Cardiac fibroblast (primary cell): ENCODE data around the gene SHISA9.

Experiments
- DNase-seq, 2 donors: peaks; one replicate each; pipeline versions ENCODE4 v3.0.0 to v3.0.0-alpha.2; 2010; ENCODE audit warnings: low read depth in 2 of 2
- H3K4me3 ChIP-seq, 2 donors: replicated peaks in 1 of 2; 1 replicate in 1 of 2; 2 replicates in 1 of 2; pipeline ENCODE4 v1.5.1; 2011; ENCODE audit warnings: low read depth in 2 of 2, low read length in 2 of 2, mild to moderate bottlenecking in 2 of 2, moderate library complexity in 1 of 2
- CTCF ChIP-seq: IDR thresholded peaks from one replicate; pipeline ENCODE4 v1.5.1; 2011; ENCODE audit warnings: low read depth, mild to moderate bottlenecking, low read length, inconsistent platforms

SHISA9 gene

GRCh38 chr16:13123991-13124390, 222.6 kb downstream of the SHISA9 start:
- DNase-seq = no peak
- H3K4me3 ChIP-seq = no peak overlapping the region
- TF ChIP-seq CTCF = no peak

DNA sequence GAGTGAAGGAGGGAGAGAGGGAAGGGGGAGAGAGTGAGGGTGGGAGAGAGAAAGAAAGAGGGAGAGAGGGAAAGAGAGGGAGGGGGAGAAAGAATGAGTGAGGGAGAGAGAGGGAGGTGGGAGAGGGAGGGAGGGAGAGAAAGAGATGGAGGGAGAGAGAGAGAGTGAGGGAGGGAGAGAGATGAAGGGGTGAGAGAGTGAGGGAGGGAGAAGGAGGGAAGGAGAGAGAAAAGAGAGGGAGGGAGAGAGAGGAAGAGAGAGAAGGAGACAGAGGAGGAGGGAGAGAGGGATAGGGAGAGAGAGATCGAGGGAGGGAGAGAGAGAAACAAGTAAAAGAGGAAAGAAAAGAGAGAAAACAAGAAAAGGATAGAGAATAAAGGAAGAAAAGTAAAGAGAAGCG, 225.7 kb downstream of the SHISA9 start:
- DNase-seq = no peak
- no peak overlapping the region for H3K4me3 ChIP-seq
- TF ChIP-seq CTCF = no peak

DNA sequence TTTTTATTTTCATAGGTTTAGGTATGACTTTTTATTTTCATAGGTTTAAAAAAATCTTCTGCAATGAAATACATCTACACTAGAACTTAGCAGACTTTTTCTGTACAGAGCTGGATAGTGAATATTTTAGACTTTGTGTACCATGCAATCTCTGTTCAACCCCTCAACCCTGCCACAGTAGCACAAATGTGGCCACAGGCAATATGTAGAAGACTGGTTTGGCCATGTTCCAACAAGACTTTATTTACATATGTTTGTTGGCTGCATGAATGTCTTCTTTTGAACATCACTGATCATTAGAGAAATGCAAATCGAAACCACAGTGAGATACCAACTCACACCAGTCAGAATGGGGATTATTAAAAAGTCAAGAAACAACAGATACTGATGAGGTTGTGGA, 229.2 kb downstream of the SHISA9 start:
- H3K4me3 ChIP-seq = no peak overlapping the region
- no peak for TF ChIP-seq CTCF
- no peak for DNase-seq

DNA sequence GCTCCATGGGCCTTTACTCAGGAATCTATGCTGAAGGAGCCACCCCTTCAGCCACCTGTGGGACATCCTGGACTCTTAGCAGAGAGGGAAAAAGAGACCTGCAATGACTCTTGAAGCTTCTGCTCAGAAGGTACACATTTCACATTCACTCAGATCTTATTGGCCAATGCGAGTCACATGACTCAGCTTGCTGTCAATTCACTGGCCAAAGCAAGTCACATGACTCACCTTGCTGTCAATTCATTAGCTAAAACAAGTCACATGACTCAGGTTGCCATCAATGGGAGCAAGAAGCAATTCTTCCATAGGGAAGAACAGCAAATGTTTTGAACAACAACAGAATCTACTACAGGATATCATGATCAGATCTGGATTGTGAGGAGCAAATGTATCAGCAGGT, 233.4 kb downstream of the SHISA9 start:
- DNase-seq = no peak
- H3K4me3 ChIP-seq = no peak overlapping the region
- no peak for TF ChIP-seq CTCF

DNA sequence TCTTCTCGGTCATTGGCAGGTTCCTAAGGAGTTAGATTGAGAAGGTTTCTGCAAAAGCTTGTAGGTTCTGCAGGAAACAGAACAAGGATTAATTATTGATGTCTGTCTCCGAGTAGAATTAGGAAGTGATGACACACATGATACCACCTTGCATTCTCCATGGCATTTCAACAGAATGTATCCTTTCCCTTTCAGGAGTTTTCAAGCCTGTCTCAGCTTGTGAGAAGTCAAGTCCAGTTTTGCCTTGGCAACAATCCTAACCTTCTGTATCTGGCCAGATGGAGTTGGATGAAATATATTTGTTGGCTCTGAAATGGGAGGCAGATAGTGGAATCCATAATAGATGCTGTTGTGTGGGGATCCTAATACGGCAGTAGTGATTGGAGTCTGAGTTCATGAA, 235.5 kb downstream of the SHISA9 start:
- TF ChIP-seq CTCF = no peak
- no peak overlapping the region for H3K4me3 ChIP-seq
- DNase-seq = no peak

DNA sequence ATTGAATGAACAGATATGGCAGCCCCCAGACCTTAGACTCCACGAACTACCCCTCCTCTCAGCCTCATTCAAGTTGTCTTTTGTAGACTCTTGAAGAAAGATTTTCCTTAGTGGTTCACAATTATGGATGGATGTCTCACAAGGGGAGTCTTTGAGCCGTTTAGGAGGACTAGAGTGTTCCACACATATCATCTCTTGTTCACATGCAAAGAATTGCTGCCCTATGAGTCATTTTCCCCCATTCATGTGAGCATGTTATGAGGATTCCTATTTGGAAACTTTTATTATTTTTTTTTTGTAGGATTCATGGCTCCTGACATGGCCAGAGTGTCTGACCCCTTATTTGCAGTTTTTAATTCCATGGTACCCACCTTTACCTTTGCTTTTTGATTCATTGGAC, 237.1 kb downstream of the SHISA9 start:
- no peak for DNase-seq
- H3K4me3 ChIP-seq = no peak overlapping the region
- TF ChIP-seq CTCF = no peak

DNA sequence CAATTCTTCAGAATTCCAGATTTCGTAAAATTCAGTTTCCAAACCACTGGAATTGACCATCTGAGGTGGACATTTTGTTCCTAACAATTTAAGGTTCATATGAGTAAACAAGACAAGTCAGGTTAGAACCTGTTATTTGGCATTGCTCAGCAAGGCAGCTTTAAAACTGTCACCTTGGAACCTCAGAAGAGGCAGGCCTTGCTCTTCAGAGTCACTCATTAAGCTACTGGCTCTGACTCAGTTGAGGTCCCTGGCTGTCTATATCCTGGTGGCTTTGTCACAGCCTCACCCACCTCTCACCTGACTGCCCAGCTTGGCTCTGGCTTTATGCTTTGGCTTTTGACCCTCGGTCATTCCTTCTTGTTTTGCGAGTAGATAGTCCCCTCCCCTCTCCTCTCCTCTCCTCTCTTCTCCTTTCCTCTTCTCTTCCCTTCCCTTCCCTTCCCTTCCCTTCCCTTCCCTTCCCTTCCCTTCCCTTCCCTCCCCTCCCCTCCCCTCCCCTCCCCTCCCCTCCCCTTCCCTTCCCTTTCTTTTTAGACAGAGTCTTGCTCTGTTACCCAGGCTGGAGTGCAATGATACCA, 238.4 kb downstream of the SHISA9 start:
- no peak for DNase-seq
- TF ChIP-seq CTCF = no peak
- no peak overlapping the region for H3K4me3 ChIP-seq
